Astrocyte (in vitro differentiated cells and primary cell): ENCODE results near the gene WASF1.

Source experiments
- EZH2 ChIP-seq: IDR thresholded peaks from 2 replicates; pipeline ENCODE4 v1.6.1; 2012; ENCODE audit warnings: mild to moderate bottlenecking, low read length, inconsistent platforms; ENCODE audit not compliant: insufficient read depth
- TF ChIP-seq, protein P1 (sequence below): IDR thresholded peaks from 2 replicates; pipeline ENCODE4 v1.5.1; 2011; ENCODE audit warnings: low read depth, mild to moderate bottlenecking, inconsistent platforms, low read length, moderate library complexity; ENCODE audit not compliant: insufficient read depth

GRCh38 chr6:110053395-110054240 lies 125.9 kb downstream of the WASF1 start:
- TF ChIP-seq, protein P1, sequence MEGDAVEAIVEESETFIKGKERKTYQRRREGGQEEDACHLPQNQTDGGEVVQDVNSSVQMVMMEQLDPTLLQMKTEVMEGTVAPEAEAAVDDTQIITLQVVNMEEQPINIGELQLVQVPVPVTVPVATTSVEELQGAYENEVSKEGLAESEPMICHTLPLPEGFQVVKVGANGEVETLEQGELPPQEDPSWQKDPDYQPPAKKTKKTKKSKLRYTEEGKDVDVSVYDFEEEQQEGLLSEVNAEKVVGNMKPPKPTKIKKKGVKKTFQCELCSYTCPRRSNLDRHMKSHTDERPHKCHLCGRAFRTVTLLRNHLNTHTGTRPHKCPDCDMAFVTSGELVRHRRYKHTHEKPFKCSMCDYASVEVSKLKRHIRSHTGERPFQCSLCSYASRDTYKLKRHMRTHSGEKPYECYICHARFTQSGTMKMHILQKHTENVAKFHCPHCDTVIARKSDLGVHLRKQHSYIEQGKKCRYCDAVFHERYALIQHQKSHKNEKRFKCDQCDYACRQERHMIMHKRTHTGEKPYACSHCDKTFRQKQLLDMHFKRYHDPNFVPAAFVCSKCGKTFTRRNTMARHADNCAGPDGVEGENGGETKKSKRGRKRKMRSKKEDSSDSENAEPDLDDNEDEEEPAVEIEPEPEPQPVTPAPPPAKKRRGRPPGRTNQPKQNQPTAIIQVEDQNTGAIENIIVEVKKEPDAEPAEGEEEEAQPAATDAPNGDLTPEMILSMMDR: peak; percentile 79
- TF ChIP-seq EZH2: no peak
